ENCODE measurements around the gene CXCL8.

The CXCL8 gene

GRCh38 chr4:73701116-73701515 lies 39.3 kb upstream of the CXCL8 start:
- no peak overlapping the region for H2AFZ ChIP-seq (ENCODE audit: low read length)
- no peak overlapping the region for H3K4me2 ChIP-seq (ENCODE audit: low read length)
- H4K20me1 ChIP-seq (ENCODE audit: insufficient read depth, low read length): no peaks in the 10 kb centered on the region
- no peaks in the 10 kb centered on the region for H3K9me2 ChIP-seq (ENCODE audit: low read depth, low read length)
- H3K4me1 ChIP-seq (ENCODE audit: insufficient read depth, low read length, severe bottlenecking): no peaks in the 10 kb centered on the region
- H3K27me3 ChIP-seq (ENCODE audit: insufficient read depth, low read length): no peaks in the 10 kb centered on the region
- H3K27ac ChIP-seq (ENCODE audit: low read depth, low read length, poor library complexity, severe bottlenecking): no peak overlapping the region
- H3K79me2 ChIP-seq (ENCODE audit: insufficient read depth, low read length): no peaks in the 10 kb centered on the region
- no peaks in the 10 kb centered on the region for H3K36me3 ChIP-seq (ENCODE audit: insufficient read depth, low read length)
- no peaks in the 10 kb centered on the region for H3F3A ChIP-seq (ENCODE audit: insufficient read depth, low read length)
- no peaks in the 10 kb centered on the region for H3K9me3 ChIP-seq (ENCODE audit: low read length)
- TF ChIP-seq CTCF (IDR thresholded peaks at IDR 0.05; ENCODE audit: low read length) (no peak), EZH2 (IDR thresholded peaks at IDR 0.05; ENCODE audit: borderline replicate concordance, low read length) (no peak)
- H3K4me3 ChIP-seq (ENCODE audit: low read depth, low read length, poor library complexity, severe bottlenecking): no peak overlapping the region
- H3K9ac ChIP-seq (ENCODE audit: low read length): no peak overlapping the region

GRCh38 chr4:73702796-73703287 lies 37.5 kb upstream of the CXCL8 start:
- Histone ChIP-seq H3K27ac (ENCODE audit: low read depth, low read length, poor library complexity, severe bottlenecking) (no peak overlapping the region), H3K79me2 (ENCODE audit: insufficient read depth, low read length) (no peaks in the 10 kb centered on the region), H3F3A (ENCODE audit: insufficient read depth, low read length) (no peaks in the 10 kb centered on the region), H2AFZ (ENCODE audit: low read length) (no peak overlapping the region), H3K4me2 (ENCODE audit: low read length) (no peak overlapping the region), H3K4me1 (ENCODE audit: insufficient read depth, low read length, severe bottlenecking) (no peaks in the 10 kb centered on the region), H3K36me3 (ENCODE audit: insufficient read depth, low read length) (no peaks in the 10 kb centered on the region), H4K20me1 (ENCODE audit: insufficient read depth, low read length) (no peaks in the 10 kb centered on the region), H3K4me3 (ENCODE audit: low read depth, low read length, poor library complexity, severe bottlenecking) (no peak overlapping the region), H3K27me3 (ENCODE audit: insufficient read depth, low read length) (no peaks in the 10 kb centered on the region), H3K9me2 (ENCODE audit: low read depth, low read length) (no peaks in the 10 kb centered on the region), H3K9me3 (ENCODE audit: low read length) (no peaks in the 10 kb centered on the region), H3K9ac (ENCODE audit: low read length) (no peak overlapping the region)
- TF ChIP-seq CTCF (IDR thresholded peaks at IDR 0.05; ENCODE audit: low read length) (no peak), EZH2 (IDR thresholded peaks at IDR 0.05; ENCODE audit: borderline replicate concordance, low read length) (no peak)

GRCh38 chr4:73703320-73703719 lies 37.0 kb upstream of the CXCL8 start:
- H3K4me1 ChIP-seq (ENCODE audit: insufficient read depth, low read length, severe bottlenecking): no peaks in the 10 kb centered on the region
- no peak overlapping the region for H3K27ac ChIP-seq (ENCODE audit: low read depth, low read length, poor library complexity, severe bottlenecking)
- H3K4me2 ChIP-seq (ENCODE audit: low read length): no peak overlapping the region
- no peaks in the 10 kb centered on the region for H3K9me2 ChIP-seq (ENCODE audit: low read depth, low read length)
- H4K20me1 ChIP-seq (ENCODE audit: insufficient read depth, low read length): no peaks in the 10 kb centered on the region
- no peak for TF ChIP-seq EZH2 (IDR thresholded peaks at IDR 0.05; ENCODE audit: borderline replicate concordance, low read length)
- TF ChIP-seq CTCF (IDR thresholded peaks at IDR 0.05; ENCODE audit: low read length): no peak
- H3K9ac ChIP-seq (ENCODE audit: low read length): no peak overlapping the region
- H3K4me3 ChIP-seq (ENCODE audit: low read depth, low read length, poor library complexity, severe bottlenecking): no peak overlapping the region
- H2AFZ ChIP-seq (ENCODE audit: low read length): no peak overlapping the region
- H3K27me3 ChIP-seq (ENCODE audit: insufficient read depth, low read length): no peaks in the 10 kb centered on the region
- H3F3A ChIP-seq (ENCODE audit: insufficient read depth, low read length): no peaks in the 10 kb centered on the region
- no peaks in the 10 kb centered on the region for H3K9me3 ChIP-seq (ENCODE audit: low read length)
- H3K36me3 ChIP-seq (ENCODE audit: insufficient read depth, low read length): no peaks in the 10 kb centered on the region
- H3K79me2 ChIP-seq (ENCODE audit: insufficient read depth, low read length): no peaks in the 10 kb centered on the region
